HL-60/S4 treated with phorbol 12-myristate 13-acetate at 8.2 ng/mL for 4 days and 3 days (cell line): Measurements from ENCODE around the gene POGLUT2.

Experiments
- in situ Hi-C: fragments of 300-500 bp; cut with MboI; formaldehyde crosslinking; loops from 2 replicates; pipeline ENCODE4 v1.15.0; 2022; ENCODE audit warnings: low sequenced_read_pairs

The POGLUT2 gene

GRCh38 chr13:102771298-102772041 lies 27.3 kb downstream of the POGLUT2 start:
- in situ Hi-C loops = loop anchor here (10.0 kb wide), 1 partner anchor 73 kb away; the partner anchor contains the start of gene ERCC5

GRCh38 chr13:102770435-102770834 lies 28.3 kb downstream of the POGLUT2 start:
- in situ Hi-C loops = loop anchor here (10.0 kb wide), 1 partner anchor 74 kb away; the partner anchor contains the start of gene ERCC5

GRCh38 chr13:102769679-102770078 lies 29.1 kb downstream of the POGLUT2 start:
- in situ Hi-C loops = loop anchor here (10.0 kb wide), 1 partner anchor 75 kb away; the partner anchor contains the start of gene ERCC5

GRCh38 chr13:102768909-102769308 lies 29.9 kb downstream of the POGLUT2 start:
- in situ Hi-C loops = no loop called here

GRCh38 chr13:102763741-102764140 lies 35.0 kb downstream of the POGLUT2 start:
- in situ Hi-C loops = no loop called here

- in situ Hi-C loops = no loop called here
These were observed 37.7 kb downstream of the POGLUT2 start for GRCh38 chr13:102761071-102761470.

- in situ Hi-C loops = no loop called here
These were observed 39.9 kb downstream of the POGLUT2 start for GRCh38 chr13:102758842-102759241.

GRCh38 chr13:102757006-102757405 lies 41.8 kb downstream of the POGLUT2 start:
- in situ Hi-C loops = no loop called here

- in situ Hi-C loops = no loop called here
These were observed 46.9 kb downstream of the POGLUT2 start for GRCh38 chr13:102751886-102752285.

GRCh38 chr13:102742506-102742905 lies 56.3 kb downstream of the POGLUT2 start:
- in situ Hi-C loops = no loop called here

GRCh38 chr13:102742101-102742500 lies 56.7 kb downstream of the POGLUT2 start:
- in situ Hi-C loops = no loop called here
